Measurements from ENCODE around the gene RINL.

The RINL gene

DNA sequence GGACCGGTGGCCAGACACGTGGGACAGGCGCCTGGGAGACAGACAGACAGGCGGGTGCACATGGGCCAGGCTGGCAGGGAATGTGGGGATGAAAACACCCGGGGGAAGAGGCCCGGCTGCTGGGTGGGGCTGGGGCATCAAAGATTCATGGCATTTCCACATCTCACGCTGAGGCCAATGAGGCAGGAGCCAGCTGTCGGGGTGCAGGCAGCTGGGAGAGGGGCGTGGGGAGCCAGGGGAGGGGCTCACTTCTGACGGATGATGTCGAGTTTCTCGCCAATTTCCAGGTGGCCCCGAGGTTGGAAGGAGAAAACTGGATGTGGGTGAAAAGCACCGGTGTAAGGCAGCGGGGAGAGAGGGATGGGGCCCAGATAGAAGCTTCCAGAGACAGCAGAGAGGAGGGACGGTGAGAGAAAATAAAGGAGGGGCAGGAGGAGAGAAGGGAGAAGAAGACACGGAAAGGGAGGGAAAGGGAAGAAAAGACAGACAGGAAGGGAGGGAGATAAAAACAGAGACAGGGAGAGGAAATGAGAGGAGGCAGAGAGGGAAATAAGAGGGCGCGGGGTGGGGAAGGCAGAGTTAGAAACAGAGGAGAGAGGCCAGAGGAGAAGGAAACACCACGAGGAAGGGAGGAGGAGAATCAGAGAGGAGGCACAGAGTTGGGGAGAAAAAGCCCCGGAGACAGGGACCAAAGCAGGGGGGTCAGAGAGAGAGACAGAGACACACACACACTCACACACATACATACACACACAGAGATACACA lies 41.9 kb upstream of the RINL start:
- TF ChIP-seq, protein P1, sequence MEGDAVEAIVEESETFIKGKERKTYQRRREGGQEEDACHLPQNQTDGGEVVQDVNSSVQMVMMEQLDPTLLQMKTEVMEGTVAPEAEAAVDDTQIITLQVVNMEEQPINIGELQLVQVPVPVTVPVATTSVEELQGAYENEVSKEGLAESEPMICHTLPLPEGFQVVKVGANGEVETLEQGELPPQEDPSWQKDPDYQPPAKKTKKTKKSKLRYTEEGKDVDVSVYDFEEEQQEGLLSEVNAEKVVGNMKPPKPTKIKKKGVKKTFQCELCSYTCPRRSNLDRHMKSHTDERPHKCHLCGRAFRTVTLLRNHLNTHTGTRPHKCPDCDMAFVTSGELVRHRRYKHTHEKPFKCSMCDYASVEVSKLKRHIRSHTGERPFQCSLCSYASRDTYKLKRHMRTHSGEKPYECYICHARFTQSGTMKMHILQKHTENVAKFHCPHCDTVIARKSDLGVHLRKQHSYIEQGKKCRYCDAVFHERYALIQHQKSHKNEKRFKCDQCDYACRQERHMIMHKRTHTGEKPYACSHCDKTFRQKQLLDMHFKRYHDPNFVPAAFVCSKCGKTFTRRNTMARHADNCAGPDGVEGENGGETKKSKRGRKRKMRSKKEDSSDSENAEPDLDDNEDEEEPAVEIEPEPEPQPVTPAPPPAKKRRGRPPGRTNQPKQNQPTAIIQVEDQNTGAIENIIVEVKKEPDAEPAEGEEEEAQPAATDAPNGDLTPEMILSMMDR (IDR thresholded peaks at IDR 0.05; ENCODE audit: control insufficient read depth, insufficient read depth, low read depth, low read length, missing control alignments), result no peak

DNA sequence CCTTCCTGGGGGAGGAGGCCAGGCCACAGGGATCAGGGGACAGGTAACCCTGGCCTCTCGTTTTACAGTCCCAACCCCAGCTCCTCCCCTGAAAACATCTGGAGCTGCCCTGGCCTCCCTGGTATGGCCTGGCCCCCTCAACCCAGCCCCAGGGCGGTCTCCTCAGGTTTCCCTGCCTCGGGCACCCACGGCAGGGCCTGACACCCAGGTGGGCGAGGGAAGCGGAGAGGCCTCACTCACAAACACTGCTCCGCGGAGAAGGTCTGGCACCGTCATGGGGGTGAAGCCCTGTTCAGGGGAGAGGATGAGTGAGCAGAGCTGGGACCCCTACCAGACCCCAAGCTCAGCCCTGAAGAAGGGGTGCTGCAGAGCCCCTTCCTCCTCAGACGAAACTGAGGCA lies 40.5 kb upstream of the RINL start:
- H3K4me3 ChIP-seq (ENCODE audit: control insufficient read depth, low read depth, low read length), result no peak overlapping the region
- TF ChIP-seq, protein P1 (IDR thresholded peaks at IDR 0.05; ENCODE audit: control insufficient read depth, insufficient read depth, low read depth, low read length, missing control alignments), result no peak
- no peak for DNase-seq (ENCODE audit: low read depth)

More for the DNA sequence above, 41.9 kb upstream of the RINL start:
- DNase-seq (ENCODE audit: low read depth), result no peak
- no peak overlapping the region for H3K4me3 ChIP-seq (ENCODE audit: control insufficient read depth, low read depth, low read length)

DNA sequence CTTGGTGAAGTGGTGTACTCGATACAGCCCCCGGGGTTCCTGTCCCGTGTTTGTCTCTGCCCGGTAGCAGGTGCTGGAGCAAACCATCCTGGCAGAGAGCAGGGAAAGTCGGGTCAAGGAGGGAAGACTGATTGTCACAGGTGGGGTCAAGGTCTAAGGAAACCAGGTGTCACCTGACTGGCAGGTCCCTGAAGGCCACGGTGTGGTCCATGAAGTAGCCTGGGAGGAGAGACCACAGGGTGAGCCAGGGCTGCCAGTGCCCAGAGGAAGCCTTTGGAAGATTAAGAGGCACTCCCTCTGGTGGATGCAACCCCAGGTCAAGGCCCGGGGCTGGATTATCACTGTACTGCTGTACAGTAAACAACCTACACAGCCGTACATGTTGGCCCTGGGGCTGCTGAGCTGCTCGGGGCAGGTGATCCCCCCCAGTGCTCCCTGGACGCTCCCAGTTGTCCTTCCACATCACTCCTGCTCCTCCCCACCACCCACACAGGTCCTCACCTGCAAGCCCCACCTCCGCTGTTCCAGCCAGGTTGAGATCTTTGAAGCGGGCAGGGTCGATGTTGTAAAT lies 39.9 kb upstream of the RINL start:
- DNase-seq (ENCODE audit: low read depth), result no peak
- TF ChIP-seq, protein P1 (IDR thresholded peaks at IDR 0.05; ENCODE audit: control insufficient read depth, insufficient read depth, low read depth, low read length, missing control alignments), result no peak
- no peak overlapping the region for H3K4me3 ChIP-seq (ENCODE audit: control insufficient read depth, low read depth, low read length)

DNA sequence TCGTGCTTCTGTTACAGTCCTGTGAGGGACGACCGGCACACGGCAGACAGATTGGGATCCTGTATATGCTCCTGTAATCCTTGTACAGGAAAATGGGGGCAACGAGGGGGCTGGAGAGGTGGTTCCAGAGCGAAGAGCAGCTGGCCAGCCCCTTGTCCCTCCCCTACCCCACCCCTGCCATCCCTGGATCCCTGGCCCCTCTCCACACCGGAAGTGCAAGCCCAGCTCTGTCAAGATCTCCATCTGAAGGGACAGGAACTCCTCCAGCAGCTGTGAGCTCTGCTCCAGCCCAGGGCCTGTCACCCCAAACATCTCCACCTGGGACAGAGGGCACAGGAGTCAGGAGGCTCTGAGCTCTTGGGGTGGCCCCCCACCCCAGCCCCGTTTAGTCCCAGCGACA lies 39.4 kb upstream of the RINL start:
- H3K4me3 ChIP-seq (ENCODE audit: control insufficient read depth, low read depth, low read length), result no peak overlapping the region
- DNase-seq (ENCODE audit: low read depth), result no peak
- TF ChIP-seq, protein P1 (IDR thresholded peaks at IDR 0.05; ENCODE audit: control insufficient read depth, insufficient read depth, low read depth, low read length, missing control alignments), result no peak

DNA sequence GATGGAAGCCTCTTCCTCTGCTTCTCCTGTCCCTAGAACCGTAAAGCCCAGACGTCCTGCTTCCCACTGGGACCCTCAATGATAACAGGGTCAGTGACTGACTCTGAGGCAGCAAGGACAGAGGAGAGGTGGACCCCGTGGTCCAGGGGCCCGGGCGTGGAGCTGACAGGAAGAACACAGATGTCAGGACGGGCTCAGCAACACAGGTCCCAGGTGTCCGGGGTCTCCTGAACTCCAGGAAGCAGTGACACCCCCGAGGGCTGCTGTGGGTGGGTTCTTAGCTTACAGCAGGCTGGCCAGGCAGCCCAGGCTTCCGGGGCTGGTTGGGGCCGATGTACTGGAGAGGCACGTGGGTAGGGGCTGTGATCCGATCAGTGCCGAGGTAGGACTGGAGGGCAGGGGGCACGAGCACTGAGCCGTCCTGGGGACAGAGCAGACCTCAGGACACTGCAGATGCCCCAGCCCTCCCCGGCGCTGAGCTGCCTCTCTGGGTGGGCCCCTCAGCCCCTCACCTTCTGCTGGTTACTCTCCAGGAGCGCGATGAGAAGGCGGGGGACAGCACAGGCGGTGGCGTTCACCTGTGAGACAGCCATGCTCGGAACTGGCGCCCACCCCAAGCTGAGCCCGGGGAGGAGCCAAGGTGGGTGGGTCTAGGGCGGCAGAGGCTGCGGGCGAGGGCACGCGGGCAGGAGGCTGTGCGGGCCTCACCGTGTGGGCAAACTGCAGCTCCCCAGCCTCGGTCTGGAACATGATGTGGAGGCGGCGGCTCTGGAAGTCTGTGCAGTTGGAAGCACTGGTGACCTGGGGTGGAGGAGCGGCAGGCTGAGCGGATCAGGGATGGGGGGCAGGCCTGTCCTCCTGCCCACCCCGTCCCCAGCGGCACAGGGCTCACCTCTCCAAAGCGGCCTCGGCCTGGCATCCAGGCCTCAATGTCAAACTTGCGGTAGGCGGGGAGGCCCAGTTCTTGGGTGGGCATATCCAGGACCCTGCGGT lies 37.5 kb upstream of the RINL start:
- TF ChIP-seq, protein P1 (IDR thresholded peaks at IDR 0.05; ENCODE audit: control insufficient read depth, insufficient read depth, low read depth, low read length, missing control alignments), result no peak
- no peak for DNase-seq (ENCODE audit: low read depth)
- H3K4me3 ChIP-seq (ENCODE audit: control insufficient read depth, low read depth, low read length), result no peak overlapping the region

DNA sequence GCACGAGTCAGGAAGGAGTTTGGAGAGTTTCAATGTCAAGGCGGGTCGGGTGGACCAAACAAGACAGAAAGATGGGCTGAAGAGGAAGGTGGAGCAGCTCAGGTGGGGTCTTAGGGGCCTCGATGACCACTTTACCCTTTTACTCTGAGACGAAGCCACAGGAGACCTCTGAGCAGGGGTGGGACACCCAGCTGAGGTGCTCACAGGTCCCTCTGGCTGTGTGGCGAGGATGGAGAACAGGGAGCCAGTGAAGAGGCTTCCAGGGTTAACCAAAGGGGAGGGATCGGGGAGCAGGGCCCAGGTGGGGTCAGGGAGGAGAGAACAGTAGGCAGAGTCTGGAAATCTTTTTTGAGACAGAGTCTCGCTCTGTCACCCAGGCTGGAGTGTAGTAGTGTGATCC lies 35.9 kb upstream of the RINL start:
- TF ChIP-seq, protein P1 (IDR thresholded peaks at IDR 0.05; ENCODE audit: control insufficient read depth, insufficient read depth, low read depth, low read length, missing control alignments), result no peak
- no peak for DNase-seq (ENCODE audit: low read depth)
- H3K4me3 ChIP-seq (ENCODE audit: control insufficient read depth, low read depth, low read length), result no peak overlapping the region

All from AG09309 (cell line).